ENCODE data around the gene SEMA4D.

GRCh38 chr9:89432986-89433530, 64.9 kb downstream of the SEMA4D start:
- no peak for TF ChIP-seq CTCF (IDR thresholded peaks at IDR 0.05; ENCODE audit: insufficient read depth, low read length)
- TF ChIP-seq POLR2AphosphoS5 (IDR thresholded peaks at IDR 0.05; ENCODE audit: low read depth) = no peak
- no peak for TF ChIP-seq REST (IDR thresholded peaks at IDR 0.05; ENCODE audit: insufficient replicate concordance, low read depth)
- TF ChIP-seq SPI1 (IDR thresholded peaks at IDR 0.05; ENCODE audit: borderline replicate concordance, low read depth) = no peak

All from HL-60 (cell line).